ENCODE measurements around the gene SH2D3A. TPM values are rescaled to one million over a fixed set of nuclear protein-coding genes. Genes with fewer than 3 reads are reported as not detected.

Gene SH2D3A
- total and polyA plus RNA-seq, 2 donors (not counting 3 experiments of a cell fraction or from before 2014, with no cell fraction given) = 0.04 to 0.53 TPM

DNA sequence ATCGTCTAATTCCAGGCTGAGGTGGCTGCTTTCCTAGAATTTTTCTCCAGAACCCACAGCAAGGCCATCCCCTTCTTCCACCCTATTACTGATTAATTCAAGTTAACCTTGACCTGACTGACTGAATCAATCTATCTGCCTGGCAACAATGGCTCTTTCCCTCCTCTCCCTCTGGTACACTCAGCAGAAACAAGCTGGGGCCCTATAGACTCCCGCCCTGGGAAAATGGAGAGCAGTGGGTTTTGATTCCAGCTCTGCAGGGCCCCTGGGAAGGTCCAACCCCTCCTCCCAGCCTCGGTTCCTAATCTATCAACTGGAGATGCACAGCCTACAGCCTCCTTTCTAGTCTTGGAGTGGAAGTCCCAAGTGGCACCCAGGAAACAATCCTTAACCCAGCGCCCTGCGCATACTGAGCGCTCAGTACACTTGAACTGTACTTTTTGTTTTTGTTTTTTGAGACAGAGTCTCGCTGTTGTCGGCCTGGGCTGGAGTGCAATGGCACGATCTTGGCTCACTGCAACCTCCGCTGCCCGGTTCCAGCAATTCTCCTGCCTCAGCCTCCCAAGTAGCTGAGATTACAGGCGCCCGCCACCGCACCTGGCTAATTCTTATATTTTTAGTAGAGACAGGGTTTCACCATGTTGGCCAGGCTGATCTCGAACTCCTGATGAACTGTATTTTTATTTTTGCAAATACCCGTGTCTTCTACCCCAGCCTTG, 41.6 kb downstream of the SH2D3A start:
- H2AFZ ChIP-seq (ENCODE audit: low read depth, low read length) = no peak overlapping the region
- H3K79me2 ChIP-seq (ENCODE audit: control insufficient read depth, insufficient read depth, low read length) = no peaks in the 10 kb centered on the region
- CTCF ChIA-PET = interaction anchor here (1.1 kb wide), 1 partner anchor 94 kb away, joined by 3 read pairs; no protein-coding TSS in a partner anchor
- H3K4me2 ChIP-seq (ENCODE audit: insufficient read depth, low read length) = no peak overlapping the region
- H3K9me1 ChIP-seq (replicated peaks; ENCODE audit: control insufficient read depth, extremely low read depth, insufficient read depth, low read length) = no peaks in the 10 kb centered on the region
- no TSS peak for BruUV-seq (replicated peaks)
- no peaks in the 10 kb centered on the region for H3K4me1 ChIP-seq (ENCODE audit: control insufficient read depth, extremely low read depth, insufficient read depth, low read length)
- no peak overlapping the region for H3K27ac ChIP-seq (ENCODE audit: insufficient read depth, low read depth, low read length)
- no peak for FAIRE-seq
- intact Hi-C loops (cut with micrococcal nuclease) = no loop called here
- H3K36me3 ChIP-seq (ENCODE audit: control insufficient read depth in 2 of 2, extremely low read depth in 1 of 2, insufficient read depth in 2 of 2, low read length in 2 of 2) = no peaks in the 10 kb centered on the region
- TF ChIP-seq, protein P1, sequence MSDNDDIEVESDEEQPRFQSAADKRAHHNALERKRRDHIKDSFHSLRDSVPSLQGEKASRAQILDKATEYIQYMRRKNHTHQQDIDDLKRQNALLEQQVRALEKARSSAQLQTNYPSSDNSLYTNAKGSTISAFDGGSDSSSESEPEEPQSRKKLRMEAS (IDR thresholded peaks at IDR 0.05; ENCODE audit: insufficient read depth, insufficient read length) = no peak
- no peak for TF ChIP-seq FOS (IDR thresholded peaks at IDR 0.05; ENCODE audit: borderline replicate concordance, insufficient read depth, low read length)
- TF ChIP-seq, protein P2, sequence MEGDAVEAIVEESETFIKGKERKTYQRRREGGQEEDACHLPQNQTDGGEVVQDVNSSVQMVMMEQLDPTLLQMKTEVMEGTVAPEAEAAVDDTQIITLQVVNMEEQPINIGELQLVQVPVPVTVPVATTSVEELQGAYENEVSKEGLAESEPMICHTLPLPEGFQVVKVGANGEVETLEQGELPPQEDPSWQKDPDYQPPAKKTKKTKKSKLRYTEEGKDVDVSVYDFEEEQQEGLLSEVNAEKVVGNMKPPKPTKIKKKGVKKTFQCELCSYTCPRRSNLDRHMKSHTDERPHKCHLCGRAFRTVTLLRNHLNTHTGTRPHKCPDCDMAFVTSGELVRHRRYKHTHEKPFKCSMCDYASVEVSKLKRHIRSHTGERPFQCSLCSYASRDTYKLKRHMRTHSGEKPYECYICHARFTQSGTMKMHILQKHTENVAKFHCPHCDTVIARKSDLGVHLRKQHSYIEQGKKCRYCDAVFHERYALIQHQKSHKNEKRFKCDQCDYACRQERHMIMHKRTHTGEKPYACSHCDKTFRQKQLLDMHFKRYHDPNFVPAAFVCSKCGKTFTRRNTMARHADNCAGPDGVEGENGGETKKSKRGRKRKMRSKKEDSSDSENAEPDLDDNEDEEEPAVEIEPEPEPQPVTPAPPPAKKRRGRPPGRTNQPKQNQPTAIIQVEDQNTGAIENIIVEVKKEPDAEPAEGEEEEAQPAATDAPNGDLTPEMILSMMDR (IDR thresholded peaks at IDR 0.05; ENCODE audit: extremely low read depth in 1 of 2, insufficient read depth in 1 of 2, low read depth in 1 of 2, low read length in 2 of 2) = no peak
- TF ChIP-seq JUN (IDR thresholded peaks at IDR 0.05; ENCODE audit: borderline replicate concordance, insufficient read depth, insufficient read length, low read depth) = no peak
- TF ChIP-seq POLR2AphosphoS5 (IDR thresholded peaks at IDR 0.05; ENCODE audit: insufficient read depth, low read depth, low read length) = no peak
- no peak for TF ChIP-seq MYC (IDR thresholded peaks at IDR 0.05; ENCODE audit: low read depth, low read length)
- no peak for TF ChIP-seq EZH2 (IDR thresholded peaks at IDR 0.05; ENCODE audit: borderline replicate concordance, low read depth, low read length, severe bottlenecking)
- TF ChIP-seq POLR2A (IDR thresholded peaks at IDR 0.05; ENCODE audit: low read depth, low read length) = no peak
- H3K9ac ChIP-seq (replicated peaks; ENCODE audit: extremely low read depth, insufficient read depth, low read length) = no peak overlapping the region
- no peaks in the 10 kb centered on the region for H3K27me3 ChIP-seq (ENCODE audit: control insufficient read depth in 2 of 2, insufficient read depth in 2 of 2, low read length in 2 of 2)
- no peak overlapping the region for H3K4me3 ChIP-seq (replicated peaks in 1 of 3; ENCODE audit: insufficient read depth in 1 of 3, low read depth in 1 of 3, low read length in 3 of 3)
- dilution Hi-C loops (cut with MboI; ENCODE audit: extremely low pct_ligation_motif_present, low sequenced_read_pairs) = no loop called here
- no peaks in the 10 kb centered on the region for H4K20me1 ChIP-seq (replicated peaks; ENCODE audit: control insufficient read depth, extremely low read depth, insufficient read depth, low read length)
- POLR2A ChIA-PET = interaction anchor here (0.6 kb wide), 1 partner anchor 46 kb away, joined by 6 read pairs; no protein-coding TSS in a partner anchor
- DNase-seq (ENCODE audit: low read depth, low spot score) = no peak
- no peaks in the 10 kb centered on the region for H3K9me3 ChIP-seq (replicated peaks; ENCODE audit: control insufficient read depth, insufficient read depth, low read length)
